ENCODE data around the gene FARP1.
"Not testable (repeated sequence)": the region's sequence is repeated elsewhere in the genome, so short reads cannot be mapped to it uniquely, and the experiment has no call there.

Gene FARP1

DNA sequence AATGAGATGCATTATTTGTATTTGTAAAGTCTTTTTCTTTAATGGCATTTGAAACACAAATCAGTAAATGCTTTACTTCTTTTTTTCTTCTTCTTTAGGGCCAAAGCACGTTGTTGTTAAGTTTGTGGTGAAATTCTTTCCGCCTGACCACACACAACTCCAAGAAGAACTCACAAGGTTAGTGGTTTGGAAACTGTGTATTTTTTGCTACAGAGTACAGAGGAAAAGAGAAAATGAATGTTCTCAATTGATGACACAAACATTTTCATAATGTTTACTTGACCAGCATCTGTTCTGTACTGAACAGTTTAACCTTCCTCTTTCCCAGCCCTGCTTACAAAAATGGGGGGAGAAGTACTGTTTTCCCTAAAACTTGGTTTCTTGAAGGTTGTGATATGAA, 225.1 kb downstream of the FARP1 start:
- ChIA-PET POLR2A (no interaction called here), CTCF (interaction anchor here (1.1 to 1.5 kb wide), 2 partner anchors 16 to 43 kb away, joined by 3 read pairs; no protein-coding TSS in a partner anchor)
- TF ChIP-seq, protein P1, sequence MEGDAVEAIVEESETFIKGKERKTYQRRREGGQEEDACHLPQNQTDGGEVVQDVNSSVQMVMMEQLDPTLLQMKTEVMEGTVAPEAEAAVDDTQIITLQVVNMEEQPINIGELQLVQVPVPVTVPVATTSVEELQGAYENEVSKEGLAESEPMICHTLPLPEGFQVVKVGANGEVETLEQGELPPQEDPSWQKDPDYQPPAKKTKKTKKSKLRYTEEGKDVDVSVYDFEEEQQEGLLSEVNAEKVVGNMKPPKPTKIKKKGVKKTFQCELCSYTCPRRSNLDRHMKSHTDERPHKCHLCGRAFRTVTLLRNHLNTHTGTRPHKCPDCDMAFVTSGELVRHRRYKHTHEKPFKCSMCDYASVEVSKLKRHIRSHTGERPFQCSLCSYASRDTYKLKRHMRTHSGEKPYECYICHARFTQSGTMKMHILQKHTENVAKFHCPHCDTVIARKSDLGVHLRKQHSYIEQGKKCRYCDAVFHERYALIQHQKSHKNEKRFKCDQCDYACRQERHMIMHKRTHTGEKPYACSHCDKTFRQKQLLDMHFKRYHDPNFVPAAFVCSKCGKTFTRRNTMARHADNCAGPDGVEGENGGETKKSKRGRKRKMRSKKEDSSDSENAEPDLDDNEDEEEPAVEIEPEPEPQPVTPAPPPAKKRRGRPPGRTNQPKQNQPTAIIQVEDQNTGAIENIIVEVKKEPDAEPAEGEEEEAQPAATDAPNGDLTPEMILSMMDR (IDR thresholded peaks at IDR 0.05; ENCODE audit: control extremely low read depth, extremely low read depth, low read depth, missing control alignments): no peak
- DNase-seq (ENCODE audit: extremely low spot score): no peak

DNA sequence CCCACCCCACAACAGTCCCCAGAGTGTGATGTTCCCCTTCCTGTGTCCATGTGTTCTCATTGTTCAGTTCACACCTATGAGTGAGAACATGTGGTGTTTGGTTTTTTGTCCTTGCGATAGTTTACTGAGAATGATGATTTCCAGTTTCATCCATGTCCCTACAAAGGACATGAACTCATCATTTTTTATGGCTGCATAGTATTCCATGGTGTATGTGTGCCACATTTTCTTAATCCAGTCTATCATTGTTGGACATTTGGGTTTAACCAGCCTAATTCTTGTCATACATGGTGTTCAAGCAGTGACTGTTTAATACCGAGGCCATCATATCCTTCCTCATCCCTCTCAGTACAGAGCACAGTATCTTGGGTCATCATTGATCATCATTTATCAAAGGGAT, 226.6 kb downstream of the FARP1 start:
- CTCF ChIA-PET; DNase-seq (ENCODE audit: extremely low spot score); POLR2A ChIA-PET: not testable (repeated sequence)

DNA sequence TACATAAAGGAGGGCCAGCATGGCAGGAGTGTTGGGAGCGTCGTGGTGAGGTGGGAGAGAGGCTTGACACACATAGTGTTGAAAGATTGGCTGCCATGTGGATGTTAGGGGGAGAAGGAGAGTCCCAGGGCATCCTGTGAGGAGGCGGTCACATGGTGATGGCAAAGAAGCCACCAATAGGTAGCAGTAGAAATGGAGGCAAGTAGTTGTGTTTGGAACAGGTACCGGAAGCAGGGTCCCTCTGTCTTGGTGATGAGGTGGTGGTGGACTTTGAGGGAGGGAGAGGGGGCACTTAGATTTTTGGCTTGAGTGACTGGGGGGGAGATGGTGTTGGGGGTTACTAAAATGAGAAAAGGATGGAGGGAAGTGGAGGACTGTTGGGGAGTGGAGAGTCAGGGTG, 227.4 kb downstream of the FARP1 start:
- ChIA-PET POLR2A (no interaction called here), CTCF (no interaction called here)
- no peak for DNase-seq (ENCODE audit: extremely low spot score)
- TF ChIP-seq, protein P1 (IDR thresholded peaks at IDR 0.05; ENCODE audit: control extremely low read depth, extremely low read depth, low read depth, missing control alignments): no peak

DNA sequence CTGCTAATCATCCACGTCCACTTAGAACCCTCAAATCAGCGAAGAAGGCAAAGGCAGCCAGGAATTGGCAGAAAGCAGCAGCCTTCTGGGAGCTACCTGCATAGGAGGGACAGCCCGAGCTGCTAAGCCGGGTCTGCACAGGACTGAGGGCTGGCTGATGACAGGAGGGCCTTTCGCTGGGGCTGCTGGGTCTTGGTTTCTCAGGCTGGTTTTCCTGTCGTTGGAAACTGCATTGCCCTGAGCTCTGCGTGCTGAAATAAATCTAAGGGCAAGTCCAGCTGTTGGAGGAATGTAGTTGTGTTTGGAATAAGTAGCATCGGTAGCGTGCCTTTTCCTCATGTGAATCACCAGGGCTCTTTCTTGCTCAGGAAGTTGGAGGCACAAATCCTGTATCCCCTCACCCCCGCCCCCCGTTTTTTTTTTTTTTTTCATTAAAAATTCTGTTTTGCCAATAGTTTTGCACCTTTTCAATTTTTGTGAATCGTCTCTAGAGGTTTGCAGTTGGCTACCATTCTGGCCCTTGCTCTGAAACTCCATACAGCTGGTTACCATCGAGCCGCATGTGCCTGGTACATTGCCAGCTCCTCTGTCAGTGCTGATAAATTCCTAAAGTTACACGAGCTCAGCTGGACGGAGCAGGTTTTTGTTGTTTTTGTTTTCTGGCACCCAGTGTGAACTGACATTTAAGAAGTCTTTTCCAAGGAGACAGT, 228.1 kb downstream of the FARP1 start:
- CTCF ChIA-PET: interaction anchor here (1.1 kb wide), 1 partner anchor 30 kb away, joined by 3 read pairs; no protein-coding TSS in a partner anchor
- TF ChIP-seq, protein P1 (IDR thresholded peaks at IDR 0.05; ENCODE audit: control extremely low read depth, extremely low read depth, low read depth, missing control alignments): no peak
- POLR2A ChIA-PET: no interaction called here
- DNase-seq (ENCODE audit: extremely low spot score): no peak

DNA sequence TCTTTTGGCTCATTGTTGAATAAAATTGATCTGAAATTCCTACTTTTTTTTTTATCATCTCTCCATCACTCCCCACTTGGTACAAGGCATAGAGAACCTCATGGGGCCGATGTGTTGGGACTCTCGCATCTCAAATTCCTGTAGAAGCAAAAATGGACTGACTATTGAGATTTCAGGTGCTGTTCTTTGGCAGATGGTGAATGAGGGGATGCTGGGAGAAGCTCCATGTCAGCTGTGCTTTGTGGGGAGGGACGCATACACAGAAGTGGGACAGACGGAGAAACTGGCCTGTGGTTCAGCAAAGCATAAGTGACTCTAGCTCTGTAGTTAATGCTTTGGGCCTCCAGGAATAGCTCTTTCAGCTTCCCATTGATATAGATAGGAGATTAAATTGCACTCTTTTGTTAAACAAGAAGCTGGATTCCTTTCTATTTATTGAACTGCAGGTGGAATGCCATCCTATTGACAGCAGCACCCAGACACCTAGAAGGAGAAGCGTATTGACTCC, 228.7 kb downstream of the FARP1 start:
- ChIA-PET POLR2A (no interaction called here), CTCF (interaction anchor here (1.1 kb wide), 1 partner anchor 29 kb away, joined by 3 read pairs; no protein-coding TSS in a partner anchor)
- TF ChIP-seq, protein P1 (IDR thresholded peaks at IDR 0.05; ENCODE audit: control extremely low read depth, extremely low read depth, low read depth, missing control alignments): no peak
- no peak for DNase-seq (ENCODE audit: extremely low spot score)

DNA sequence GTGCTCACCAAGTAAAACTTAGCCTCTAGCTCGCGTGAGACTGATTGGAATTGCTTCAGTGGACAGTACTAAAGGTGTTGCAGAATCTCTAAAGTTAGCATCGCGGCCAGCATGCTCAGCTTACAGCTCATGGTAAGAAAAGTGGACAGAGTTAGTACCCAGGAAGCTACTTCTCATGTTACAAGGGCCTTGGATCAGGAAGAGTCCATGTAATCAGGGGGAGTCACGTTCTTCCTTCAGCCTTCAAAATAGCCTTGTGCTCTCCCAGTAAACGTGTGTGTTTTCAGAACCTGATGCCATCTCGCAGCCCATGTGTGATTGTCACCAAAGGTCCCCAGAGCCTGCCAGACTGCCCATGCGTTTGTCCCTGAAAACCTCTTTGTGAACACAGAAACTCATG, 230.0 kb downstream of the FARP1 start:
- TF ChIP-seq, protein P1 (IDR thresholded peaks at IDR 0.05; ENCODE audit: control extremely low read depth, extremely low read depth, low read depth, missing control alignments): no peak
- no peak for DNase-seq (ENCODE audit: extremely low spot score)
- POLR2A ChIA-PET: no interaction called here
- CTCF ChIA-PET: no interaction called here

DNA sequence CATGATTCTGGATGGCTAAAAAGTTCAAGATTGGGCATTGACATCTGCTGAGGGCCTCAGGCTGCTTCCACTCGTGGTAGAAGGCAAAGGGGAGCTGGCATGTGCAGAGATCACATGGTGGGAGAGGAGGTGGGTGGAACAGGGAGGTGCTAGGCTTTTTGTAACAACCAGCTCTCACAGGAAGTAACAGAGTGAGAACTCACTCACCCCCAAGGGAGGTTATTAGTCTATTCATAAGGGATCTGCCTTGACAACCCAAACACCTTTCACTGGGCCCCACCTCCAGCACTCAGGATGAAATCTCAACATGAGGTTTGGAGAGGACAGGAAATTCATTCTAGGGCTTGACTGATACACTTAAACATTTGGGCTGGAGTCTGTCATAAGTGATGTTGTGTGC, 231.9 kb downstream of the FARP1 start:
- ChIA-PET CTCF (no interaction called here), POLR2A (no interaction called here)
- TF ChIP-seq, protein P1 (IDR thresholded peaks at IDR 0.05; ENCODE audit: control extremely low read depth, extremely low read depth, low read depth, missing control alignments): no peak
- no peak for DNase-seq (ENCODE audit: extremely low spot score)
